Stimulated activated CD4-positive, alpha-beta T cell treated with anti-CD3 and anti-CD28 coated beads, TNF-alpha, amount 100 ng/mL, for 4 hours (primary cell): ENCODE results near the gene CNTN4.

Source experiments
- DNase-seq, 3 experiments: peaks; one replicate each; pipeline ENCODE4 v3.0.0-alpha.2; 2020; ENCODE audit warnings: low read depth in 3 of 3

The CNTN4 gene

DNA sequence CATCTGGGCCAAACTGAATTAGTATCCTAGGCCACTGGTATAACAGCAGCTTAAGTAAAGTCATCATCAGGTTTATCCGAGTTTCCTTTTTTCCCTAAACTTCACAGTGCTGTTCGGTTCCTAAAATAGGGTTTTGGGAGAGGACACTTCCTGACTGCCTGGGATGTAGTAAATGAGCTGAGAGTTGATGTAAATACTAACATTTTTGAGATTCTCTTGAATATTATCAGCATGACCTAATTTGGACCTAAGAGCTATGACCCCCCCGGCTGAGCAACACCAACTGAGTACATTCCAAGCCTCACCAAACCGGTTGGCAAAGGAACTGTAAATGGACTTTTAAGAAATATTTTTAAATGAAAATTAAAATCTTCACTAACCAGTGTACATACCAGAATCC lies 932.7 kb downstream of the CNTN4 start:
- no peak for DNase-seq

GRCh38 chr3:3037156-3037555 lies 938.5 kb downstream of the CNTN4 start:
- DNase-seq: no peak

- DNase-seq: no peak
These were observed 939.7 kb downstream of the CNTN4 start for GRCh38 chr3:3038201-3038991.

GRCh38 chr3:3053974-3054373 lies 955.3 kb downstream of the CNTN4 start:
- no peak for DNase-seq

GRCh38 chr3:3059645-3060044 lies 961.0 kb downstream of the CNTN4 start:
- DNase-seq: no peak

DNA sequence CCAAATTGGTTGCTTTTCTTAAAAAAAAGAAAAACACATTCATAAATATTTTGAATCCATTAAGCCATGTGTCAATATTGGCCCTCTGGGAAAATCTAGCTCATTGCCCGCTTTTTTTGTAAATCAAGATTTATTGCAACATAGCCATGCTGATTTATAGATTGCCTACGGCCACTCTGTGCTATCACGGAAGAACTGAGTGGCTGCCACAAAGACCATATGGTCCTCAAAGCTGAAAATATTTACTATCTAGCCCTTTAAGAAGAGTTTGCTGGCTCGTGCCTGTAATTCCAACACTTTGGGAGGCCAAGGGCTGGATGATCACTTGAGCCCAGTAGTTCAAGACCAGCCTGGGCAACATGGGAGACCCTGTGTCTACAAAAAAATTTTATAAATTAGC lies 965.6 kb downstream of the CNTN4 start:
- DNase-seq: no peak

DNA sequence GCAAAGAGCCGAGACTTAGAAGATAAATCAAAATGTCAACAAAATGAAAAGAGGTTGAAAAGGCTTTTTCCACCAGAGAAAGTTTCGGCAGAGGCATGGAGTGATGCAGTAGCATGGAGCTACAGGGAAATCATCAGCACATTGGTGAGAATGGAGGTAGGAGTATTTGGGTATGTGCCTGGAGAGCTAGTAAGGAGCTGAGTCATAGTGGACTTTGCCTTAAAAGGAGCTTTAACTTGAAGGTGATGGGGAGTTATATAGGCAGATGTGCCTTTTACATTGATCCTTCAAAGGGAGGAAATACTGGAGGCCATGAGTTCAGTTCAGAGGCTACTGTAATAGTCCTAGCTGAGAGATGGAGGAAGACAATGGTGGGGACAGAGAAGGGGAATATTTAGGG lies 967.2 kb downstream of the CNTN4 start:
- no peak for DNase-seq

GRCh38 chr3:3066378-3066777 lies 967.7 kb downstream of the CNTN4 start:
- DNase-seq: no peak

GRCh38 chr3:3066910-3067309 lies 968.2 kb downstream of the CNTN4 start:
- no peak for DNase-seq

GRCh38 chr3:3068358-3068881 lies 969.8 kb downstream of the CNTN4 start:
- no peak for DNase-seq

DNA sequence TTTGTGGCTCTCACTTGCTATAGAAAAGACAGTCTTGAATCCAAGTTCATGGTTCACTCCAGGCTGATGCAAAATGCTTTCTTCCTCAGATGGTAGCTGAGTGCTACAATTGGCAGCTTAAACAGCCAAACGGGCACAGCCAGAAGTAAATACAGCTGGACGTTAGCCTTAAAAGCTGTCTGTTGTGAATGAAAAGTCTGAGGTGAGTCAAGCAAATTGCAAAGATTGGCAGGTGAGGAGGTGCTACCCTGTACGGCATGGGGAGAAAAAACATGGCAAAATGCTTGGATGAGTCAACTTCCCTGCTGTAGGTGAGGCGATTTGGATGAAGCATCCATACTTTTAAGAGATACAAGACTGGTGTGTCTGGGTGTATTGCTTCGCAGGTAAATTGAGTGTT lies 971.1 kb downstream of the CNTN4 start:
- DNase-seq: no peak

GRCh38 chr3:3071136-3071535 lies 972.5 kb downstream of the CNTN4 start:
- DNase-seq: no peak

GRCh38 chr3:3074551-3075257 lies 976.0 kb downstream of the CNTN4 start:
- no peak for DNase-seq

DNA sequence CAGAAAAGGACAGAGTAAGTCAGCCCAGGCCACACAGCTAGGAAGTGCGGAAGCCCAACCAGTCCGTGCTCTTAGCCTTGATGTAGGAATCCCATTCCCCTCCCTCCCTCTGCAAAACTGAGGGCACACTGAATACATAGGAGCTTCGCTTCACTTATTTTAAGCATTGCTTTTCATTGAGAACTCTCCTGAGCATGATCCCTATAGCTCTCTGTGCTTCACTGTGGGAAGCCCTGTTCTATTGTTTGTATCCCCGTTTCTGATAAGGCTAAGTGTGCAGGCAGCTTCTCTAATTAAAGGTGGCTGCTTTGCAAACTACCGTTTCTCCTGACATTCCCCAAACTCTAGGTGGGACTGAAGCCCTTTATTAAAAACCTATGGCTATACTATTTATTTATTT lies 981.6 kb downstream of the CNTN4 start:
- DNase-seq: no peak

GRCh38 chr3:3081381-3082233 lies 982.9 kb downstream of the CNTN4 start:
- DNase-seq: no peak

GRCh38 chr3:3082234-3082924 lies 983.7 kb downstream of the CNTN4 start:
- DNase-seq: no peak

DNA sequence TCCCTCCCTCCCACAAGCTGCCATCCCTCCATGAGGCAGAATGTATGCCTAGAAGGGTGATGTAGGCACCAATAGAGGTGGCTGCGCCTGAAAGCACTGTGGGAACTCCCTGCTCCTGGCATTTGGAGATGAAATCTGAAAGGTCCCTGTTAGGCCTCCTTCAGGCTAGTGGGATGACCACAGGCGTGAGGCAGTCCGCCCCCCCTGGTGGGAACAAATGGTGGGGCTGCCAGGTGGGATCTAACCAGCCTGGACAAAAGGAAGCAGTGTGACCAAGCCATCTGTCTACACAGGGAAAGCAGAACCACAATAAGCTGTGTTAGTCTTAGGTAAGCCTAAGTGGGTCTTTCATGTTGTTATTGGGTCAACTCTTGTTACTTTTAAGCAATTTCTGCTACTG lies 986.2 kb downstream of the CNTN4 start:
- no peak for DNase-seq

- no peak for DNase-seq
These were observed 987.1 kb downstream of the CNTN4 start for GRCh38 chr3:3085782-3086181.

GRCh38 chr3:3086239-3086638 lies 987.6 kb downstream of the CNTN4 start:
- no peak for DNase-seq

DNA sequence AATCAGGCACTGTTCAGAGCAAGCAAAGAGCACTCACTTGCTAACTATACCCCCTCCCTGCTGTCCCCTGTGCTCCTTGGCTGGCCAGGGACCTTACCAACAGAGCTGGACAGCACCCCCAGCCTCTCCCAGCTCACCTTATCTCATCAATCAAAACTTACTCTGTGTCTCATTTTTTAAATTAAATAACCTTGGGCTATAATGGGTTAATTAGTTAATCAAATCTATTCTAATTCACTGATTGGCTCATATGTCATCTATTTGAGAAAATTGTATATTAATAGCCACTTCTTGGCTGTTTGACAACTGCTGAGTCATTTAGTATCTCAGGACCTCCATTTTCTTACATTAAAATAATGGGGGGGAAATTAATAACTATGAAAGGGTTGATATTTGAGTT lies 988.6 kb downstream of the CNTN4 start:
- no peak for DNase-seq

DNA sequence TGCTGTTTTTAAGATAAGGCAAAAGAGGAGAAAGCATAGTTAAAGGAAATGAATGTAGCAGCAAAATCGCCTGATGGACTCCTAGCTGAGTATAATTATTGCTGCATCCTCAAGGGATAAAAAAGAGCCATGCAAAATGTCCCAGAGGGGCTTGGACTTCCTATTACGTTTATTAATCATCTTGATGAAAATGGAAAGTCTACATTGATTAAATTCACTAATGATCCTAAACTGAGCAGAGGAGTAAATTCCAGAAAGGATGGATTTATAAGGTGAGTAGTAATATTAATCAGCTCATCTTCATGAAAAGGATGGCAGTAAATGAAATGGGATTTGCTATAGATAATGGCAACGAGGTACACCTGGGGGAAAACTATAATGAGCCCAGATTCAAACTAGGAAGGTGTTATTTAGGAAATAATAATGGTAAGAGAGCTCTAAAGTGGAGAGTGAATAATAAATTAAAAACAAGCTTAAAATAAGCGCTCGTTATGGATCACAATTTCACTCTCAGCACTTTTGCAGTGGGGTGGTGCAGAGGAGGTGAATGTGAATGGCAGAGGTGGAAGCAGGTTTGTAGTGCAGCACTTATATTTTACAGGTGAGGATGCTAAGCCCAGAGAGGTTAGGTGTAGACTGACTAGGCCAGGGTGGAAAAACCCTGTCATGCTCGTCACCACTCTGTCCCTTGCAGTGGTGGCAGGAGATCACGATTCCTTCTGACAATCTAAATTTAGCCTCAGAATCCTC lies 989.2 kb downstream of the CNTN4 start:
- DNase-seq: no peak
